GM21360 (cell line): ENCODE measurements around the gene MTMR10.

ENCODE experiments used
- ATAC-seq: cut with Tn5 transposase; IDR thresholded peaks from one replicate; pipeline ENCODE4 v1.9.1; 2021; ENCODE audit warnings: mild to moderate bottlenecking, moderate library complexity; ENCODE audit not compliant: unreplicated experiment

The MTMR10 gene

GRCh38 chr15:30958219-30958618 lies 33.2 kb downstream of the MTMR10 start:
- no peak for ATAC-seq

- ATAC-seq, result no peak
Measured at GRCh38 chr15:30956216-30957124, 35.0 kb downstream of the MTMR10 start.

- ATAC-seq, result no peak
Measured at GRCh38 chr15:30954674-30955073, 36.8 kb downstream of the MTMR10 start.

GRCh38 chr15:30953731-30954378 lies 37.6 kb downstream of the MTMR10 start:
- no peak for ATAC-seq

GRCh38 chr15:30953183-30953582 lies 38.2 kb downstream of the MTMR10 start:
- no peak for ATAC-seq

GRCh38 chr15:30943654-30944335 lies 47.6 kb downstream of the MTMR10 start:
- no peak for ATAC-seq

- ATAC-seq, result no peak
Measured at GRCh38 chr15:30941520-30941919, 49.9 kb downstream of the MTMR10 start.

GRCh38 chr15:30940359-30940758 lies 51.1 kb downstream of the MTMR10 start:
- ATAC-seq, result no peak

- no peak for ATAC-seq
Measured at GRCh38 chr15:30939161-30939560, 52.3 kb downstream of the MTMR10 start.

- ATAC-seq, result no peak
Measured at GRCh38 chr15:30933293-30933692, 58.1 kb downstream of the MTMR10 start.

- no peak for ATAC-seq
Measured at GRCh38 chr15:30930422-30930821, 61.0 kb downstream of the MTMR10 start.

GRCh38 chr15:30929982-30930381 lies 61.4 kb downstream of the MTMR10 start:
- no peak for ATAC-seq

GRCh38 chr15:30929064-30929669 lies 62.3 kb downstream of the MTMR10 start:
- ATAC-seq, result no peak

- no peak for ATAC-seq
Measured at GRCh38 chr15:30928076-30928475, 63.4 kb downstream of the MTMR10 start.

- ATAC-seq, result no peak
Measured at GRCh38 chr15:30927148-30927761, 64.2 kb downstream of the MTMR10 start.

GRCh38 chr15:30926161-30926560 lies 65.3 kb downstream of the MTMR10 start:
- ATAC-seq, result no peak

- ATAC-seq, result no peak
Measured at GRCh38 chr15:30925686-30926085, 65.7 kb downstream of the MTMR10 start.

GRCh38 chr15:30924353-30924752 lies 67.1 kb downstream of the MTMR10 start:
- ATAC-seq, result no peak

- ATAC-seq, result no peak
Measured at GRCh38 chr15:30923429-30923828, 68.0 kb downstream of the MTMR10 start.

GRCh38 chr15:30922480-30923311 lies 68.7 kb downstream of the MTMR10 start:
- ATAC-seq, result no peak
